Neural progenitor cell (in vitro differentiated cells): Measurements from ENCODE around the gene PSMG4. TPM values are rescaled to one million over a fixed set of nuclear protein-coding genes. Genes with fewer than 3 reads are reported as not detected.

ENCODE experiments used
- DNase-seq: peaks from one replicate; pipeline ENCODE4 v3.0.0-alpha.2; 2016; ENCODE audit warnings: low spot score
- H2AFZ ChIP-seq: fragments of 200-600 bp; sonication (generic); replicated peaks from 2 replicates; pipeline ENCODE4 v1.6.1; 2016; ENCODE audit warnings: antibody characterized with exemption
- H3F3A ChIP-seq: fragments of 200-600 bp; sonication (generic); 2 replicates; pipeline ENCODE4 v1.6.1; 2016; ENCODE audit warnings: antibody characterized with exemption, low read depth
- H3K27ac ChIP-seq: fragments of 200-600 bp; sonication (generic); 2 replicates; pipeline ENCODE4 v1.5.1; 2016; ENCODE audit warnings: mild to moderate bottlenecking
- H3K27me3 ChIP-seq: fragments of 200-600 bp; sonication (generic); 2 replicates; pipeline ENCODE4 v1.6.1; 2016; ENCODE audit warnings: mild to moderate bottlenecking, moderate library complexity
- H3K36me3 ChIP-seq: fragments of 200-600 bp; sonication (generic); 2 replicates; pipeline ENCODE4 v1.5.1; 2016
- H3K4me1 ChIP-seq: fragments of 200-600 bp; sonication (generic); 2 replicates; pipeline ENCODE4 v1.6.1; 2016; ENCODE audit warnings: mixed run types
- H3K4me2 ChIP-seq: fragments of 200-600 bp; sonication (generic); 2 replicates; pipeline ENCODE4 v1.6.1; 2016
- H3K4me3 ChIP-seq: fragments of 200-600 bp; sonication (generic); 2 replicates; pipeline ENCODE4 v1.5.1; 2016
- H3K79me2 ChIP-seq: fragments of 200-600 bp; sonication (generic); 2 replicates; pipeline ENCODE4 v1.6.1; 2016; ENCODE audit warnings: low read depth
- H3K9ac ChIP-seq: fragments of 200-600 bp; sonication (generic); 2 replicates; pipeline ENCODE4 v1.6.1; 2016
- H3K9me3 ChIP-seq: fragments of 200-600 bp; sonication (generic); 2 replicates; pipeline ENCODE4 v1.5.1; 2016; ENCODE audit warnings: low read depth
- H4K20me1 ChIP-seq: fragments of 200-600 bp; sonication (generic); 2 replicates; pipeline ENCODE4 v1.6.1; 2016; ENCODE audit warnings: low read depth
- H3K27ac Mint-ChIP-seq: 3 replicates; pipeline ENCODE4 v1.8.0; 2021; ENCODE audit warnings: mixed read lengths
- H3K27me3 Mint-ChIP-seq: 2 replicates; pipeline ENCODE4 v1.8.0; 2022; ENCODE audit warnings: low read depth, mild to moderate bottlenecking, inconsistent platforms, moderate library complexity, mixed read lengths; ENCODE audit not compliant: insufficient read depth
- H3K36me3 Mint-ChIP-seq: 3 replicates; pipeline ENCODE4 v1.8.0; 2021; ENCODE audit warnings: mixed read lengths
- H3K4me1 Mint-ChIP-seq: 3 replicates; pipeline ENCODE4 v1.8.0; 2021; ENCODE audit warnings: mixed read lengths
- H3K4me3 Mint-ChIP-seq: 3 replicates; pipeline ENCODE4 v1.8.0; 2021; ENCODE audit warnings: mild to moderate bottlenecking, moderate library complexity, mixed read lengths
- H3K9me3 Mint-ChIP-seq: 3 replicates; pipeline ENCODE4 v1.8.0; 2020; ENCODE audit warnings: mixed read lengths
- CTCF ChIP-seq: fragments of 200-600 bp; sonication (generic); IDR thresholded peaks from 2 replicates; pipeline ENCODE4 v1.5.1; 2017; ENCODE audit warnings: antibody characterized with exemption, mild to moderate bottlenecking
- EZH2 ChIP-seq: fragments of 200-600 bp; sonication (generic); IDR thresholded peaks from 2 replicates; pipeline ENCODE4 v1.6.1; 2017; ENCODE audit warnings: antibody characterized with exemption, mild to moderate bottlenecking, moderate library complexity
- EZH2phosphoT487 ChIP-seq: fragments of 200-600 bp; sonication (generic); IDR thresholded peaks from 2 replicates; pipeline ENCODE4 v1.6.1; 2017; ENCODE audit warnings: antibody characterized with exemption
- total RNA-seq: library from RNA; depleted of rRNA; stranded (reverse); fragments of >200 nt; gene quantifications from 2 replicates; pipeline ENCODE4 v1.2.3, GENCODE V29; 2015; ENCODE audit warnings: low replicate concordance

Gene PSMG4
- total RNA-seq, 1 donor from 2014 or later: 15.2 TPM

GRCh38 chr6:3296537-3296936 is 37.8 kb downstream of the PSMG4 start:
- no peaks in the 10 kb centered on the region for H3K79me2 ChIP-seq
- H2AFZ ChIP-seq: no peak overlapping the region
- H3K27ac Mint-ChIP-seq: peak overlapping the region; percentile 33
- peaks cover 16% of the 10 kb centered on the region for H3K4me1 ChIP-seq
- no peak overlapping the region for H3K9ac ChIP-seq
- no peak overlapping the region for H3K4me2 ChIP-seq
- H3K27ac ChIP-seq: no peak overlapping the region
- peaks cover 2% of the 10 kb centered on the region for H3K9me3 Mint-ChIP-seq
- H3K36me3 Mint-ChIP-seq: peaks cover 41% of the 10 kb centered on the region
- TF ChIP-seq EZH2phosphoT487 (no peak), CTCF (no peak)
- no peak for DNase-seq
- no peaks in the 10 kb centered on the region for H3K9me3 ChIP-seq
- H4K20me1 ChIP-seq: no peaks in the 10 kb centered on the region
- H3K4me3 Mint-ChIP-seq: no peak overlapping the region
- H3K4me3 ChIP-seq: no peak overlapping the region
- peaks cover 6% of the 10 kb centered on the region for H3F3A ChIP-seq
- H3K27me3 Mint-ChIP-seq: peaks cover 5% of the 10 kb centered on the region
- peaks cover 32% of the 10 kb centered on the region for H3K4me1 Mint-ChIP-seq
- no peaks in the 10 kb centered on the region for H3K27me3 ChIP-seq
- H3K36me3 ChIP-seq: no peaks in the 10 kb centered on the region

- peaks cover 6% of the 10 kb centered on the region for H3F3A ChIP-seq
- no peaks in the 10 kb centered on the region for H4K20me1 ChIP-seq
- no peak overlapping the region for H3K4me3 ChIP-seq
- H3K79me2 ChIP-seq: no peaks in the 10 kb centered on the region
- peaks cover 32% of the 10 kb centered on the region for H3K4me1 Mint-ChIP-seq
- H3K27me3 ChIP-seq: no peaks in the 10 kb centered on the region
- H3K27me3 Mint-ChIP-seq: peaks cover 5% of the 10 kb centered on the region
- TF ChIP-seq EZH2phosphoT487 (no peak), CTCF (no peak), EZH2 (no peak)
- peaks cover 3% of the 10 kb centered on the region for H3K9me3 Mint-ChIP-seq
- no peak for DNase-seq
- H3K4me1 ChIP-seq: peaks cover 16% of the 10 kb centered on the region
- no peaks in the 10 kb centered on the region for H3K9me3 ChIP-seq
- H3K27ac ChIP-seq: no peak overlapping the region
- H3K4me2 ChIP-seq: no peak overlapping the region
- no peaks in the 10 kb centered on the region for H3K36me3 ChIP-seq
- no peak overlapping the region for H3K9ac ChIP-seq
- peak overlapping the region; percentile 33 for H3K27ac Mint-ChIP-seq
- H2AFZ ChIP-seq: no peak overlapping the region
- H3K36me3 Mint-ChIP-seq: peaks cover 40% of the 10 kb centered on the region
- H3K4me3 Mint-ChIP-seq: no peak overlapping the region
Measured at GRCh38 chr6:3297006-3297405, 38.3 kb downstream of the PSMG4 start.

- Mint-ChIP-seq H3K27me3 (peaks cover 5% of the 10 kb centered on the region), H3K4me3 (peak overlapping the region; percentile 17), H3K27ac (peak overlapping the region; percentile 86), H3K36me3 (peaks cover 45% of the 10 kb centered on the region), H3K9me3 (peaks cover 7% of the 10 kb centered on the region), H3K4me1 (peaks cover 31% of the 10 kb centered on the region)
- H3K9ac ChIP-seq: no peak overlapping the region
- no peaks in the 10 kb centered on the region for H4K20me1 ChIP-seq
- no peak overlapping the region for H3K27ac ChIP-seq
- TF ChIP-seq EZH2 (no peak), CTCF (no peak), EZH2phosphoT487 (no peak)
- no peaks in the 10 kb centered on the region for H3K36me3 ChIP-seq
- H2AFZ ChIP-seq: no peak overlapping the region
- H3K4me1 ChIP-seq: peaks cover 16% of the 10 kb centered on the region
- no peaks in the 10 kb centered on the region for H3K9me3 ChIP-seq
- no peaks in the 10 kb centered on the region for H3K27me3 ChIP-seq
- no peak overlapping the region for H3K4me2 ChIP-seq
- no peak for DNase-seq
- no peaks in the 10 kb centered on the region for H3K79me2 ChIP-seq
- H3K4me3 ChIP-seq: no peak overlapping the region
- H3F3A ChIP-seq: peaks cover 6% of the 10 kb centered on the region
Measured at GRCh38 chr6:3297909-3298308, 39.2 kb downstream of the PSMG4 start.
